Liver (tissue), 9 donors: ENCODE measurements around the gene ARHGAP8. TPM values are rescaled to one million over a fixed set of nuclear protein-coding genes. Genes with fewer than 3 reads are reported as not detected.

Experiments used
- DNase-seq: peaks from one replicate; pipeline ENCODE4 v3.0.0-alpha.2; 2017; ENCODE audit warnings: low spot score
- H3K27ac ChIP-seq, 2 donors: one replicate each; pipeline ENCODE4 v1.7.0; 2013; ENCODE audit warnings: inconsistent platforms in 2 of 2, low read length in 2 of 2, control low read depth in 1 of 2, low read depth in 1 of 2, mild to moderate bottlenecking in 1 of 2
- H3K27me3 ChIP-seq, 4 donors: one replicate each; pipeline versions ENCODE4 v1.6.1 to v1.7.0; 2013; ENCODE audit warnings: low read length in 3 of 4, inconsistent platforms in 1 of 4, mild to moderate bottlenecking in 1 of 4, moderate library complexity in 1 of 4; ENCODE audit not compliant: control insufficient read depth in 4 of 4, insufficient read depth in 4 of 4
- H3K36me3 ChIP-seq, 4 donors: one replicate each; pipeline versions ENCODE4 v1.6.1 to v1.7.0; 2013; ENCODE audit warnings: low read length in 3 of 4, mild to moderate bottlenecking in 3 of 4, low read depth in 1 of 4, moderate library complexity in 1 of 4; ENCODE audit not compliant: control insufficient read depth in 4 of 4, insufficient read depth in 3 of 4
- H3K4me1 ChIP-seq, 4 donors: one replicate each; pipeline versions ENCODE4 v1.6.1 to v1.7.0; 2013; ENCODE audit warnings: low read length in 3 of 4, mild to moderate bottlenecking in 3 of 4, moderate library complexity in 1 of 4; ENCODE audit not compliant: control insufficient read depth in 4 of 4, insufficient read depth in 4 of 4
- H3K4me3 ChIP-seq, 3 donors: one replicate each; pipeline versions ENCODE4 v1.6.1 to v1.7.0; 2013; ENCODE audit warnings: low read length in 3 of 3, control low read depth in 1 of 3, low read depth in 1 of 3, mild to moderate bottlenecking in 1 of 3
- H3K9ac ChIP-seq, 2 donors: one replicate each; pipeline ENCODE4 v1.7.0; 2013; ENCODE audit warnings: low read length in 2 of 2, mild to moderate bottlenecking in 2 of 2, moderate library complexity in 2 of 2, control low read depth in 1 of 2, low read depth in 1 of 2
- H3K9me3 ChIP-seq, 4 donors: one replicate each; pipeline versions ENCODE4 v1.6.1 to v1.7.0; 2013; ENCODE audit warnings: low read length in 3 of 4; ENCODE audit not compliant: control insufficient read depth in 4 of 4
- ATF3 ChIP-seq: IDR thresholded peaks from 2 replicates; pipeline ENCODE4 v1.6.1; 2016; ENCODE audit warnings: antibody characterized with exemption
- CTCF ChIP-seq: fragments of 150-350 bp; IDR thresholded peaks from 2 replicates; pipeline ENCODE4 v1.5.1; 2017; ENCODE audit warnings: improper control_type of control experiment, low read depth, low read length; ENCODE audit not compliant: missing input control
- FOXA1 ChIP-seq: IDR thresholded peaks from 2 replicates; pipeline ENCODE4 v1.6.1; 2016; ENCODE audit warnings: antibody characterized with exemption
- FOXA2 ChIP-seq: IDR thresholded peaks from 2 replicates; pipeline ENCODE4 v1.6.1; 2016; ENCODE audit warnings: antibody characterized with exemption
- GABPA ChIP-seq, 2 donors: IDR thresholded peaks in 1 of 2; conservative IDR thresholded peaks in 1 of 2; 2 replicates each; pipeline ENCODE4 v1.6.1; 2016; ENCODE audit warnings: antibody characterized with exemption in 2 of 2, mild to moderate bottlenecking in 1 of 2, moderate library complexity in 1 of 2
- HNF4A ChIP-seq, 2 donors: conservative IDR thresholded peaks; 2 replicates each; pipeline ENCODE4 v1.6.1; 2016; ENCODE audit warnings: antibody characterized with exemption in 2 of 2, mild to moderate bottlenecking in 2 of 2
- HNF4G ChIP-seq: IDR thresholded peaks from 2 replicates; pipeline ENCODE4 v1.6.1; 2016; ENCODE audit warnings: antibody characterized with exemption
- JUND ChIP-seq, 2 donors: IDR thresholded peaks; 2 replicates each; pipeline ENCODE4 v1.6.1; 2016; ENCODE audit warnings: antibody characterized with exemption in 2 of 2
- MAX ChIP-seq: IDR thresholded peaks from 2 replicates; pipeline ENCODE4 v1.6.1; 2016; ENCODE audit warnings: antibody characterized with exemption
- NR2F2 ChIP-seq: IDR thresholded peaks from 2 replicates; pipeline ENCODE4 v1.6.1; 2016; ENCODE audit warnings: antibody characterized with exemption
- RAD21 ChIP-seq, 2 donors: IDR thresholded peaks; 2 replicates each; pipeline ENCODE4 v1.6.1; 2016; ENCODE audit warnings: antibody characterized with exemption in 2 of 2, mild to moderate bottlenecking in 2 of 2
- REST ChIP-seq: IDR thresholded peaks from 2 replicates; pipeline ENCODE4 v1.6.1; 2016; ENCODE audit warnings: antibody characterized with exemption, mild to moderate bottlenecking
- RXRA ChIP-seq, 2 donors: IDR thresholded peaks; 2 replicates each; pipeline ENCODE4 v1.6.1; 2017 to 2018; ENCODE audit warnings: antibody characterized with exemption in 2 of 2, mild to moderate bottlenecking in 1 of 2
- SP1 ChIP-seq: IDR thresholded peaks from 2 replicates; pipeline ENCODE4 v1.6.1; 2018; ENCODE audit warnings: antibody characterized with exemption, mild to moderate bottlenecking
- TAF1 ChIP-seq: conservative IDR thresholded peaks from 2 replicates; pipeline ENCODE4 v1.6.1; 2016; ENCODE audit warnings: antibody characterized with exemption, mild to moderate bottlenecking
- YY1 ChIP-seq: IDR thresholded peaks from 2 replicates; pipeline ENCODE4 v1.6.1; 2016; ENCODE audit warnings: antibody characterized with exemption, mild to moderate bottlenecking
- ZBTB33 ChIP-seq: IDR thresholded peaks from 2 replicates; pipeline ENCODE4 v1.6.1; 2016; ENCODE audit warnings: antibody characterized with exemption
- WGBS: extraction: QIAGEN DNeasy Blood & Tissue Kit; methylation state at CpG from one replicate; pipeline ENCODE4 v1.1.7; 2013; 5-methylcytosine and 5-hydroxymethylcytosine counted together
- polyA plus RNA-seq, 2 donors: library from polyadenylated mRNA; stranded (reverse) in 1 of 2; unstranded in 1 of 2; fragments of 200-250 nt in 1 of 2; fragments of >200 nt in 1 of 2; fragmentation: Nextera tagmentation in 1 of 2; extraction: Ambion mirVana in 1 of 2; gene quantifications; one replicate each; pipeline versions ENCODE4 v1.2.1 to v1.2.3, GENCODE V29; 2013 to 2015
- total RNA-seq, 2 donors: library from RNA; depleted of rRNA; stranded (reverse); fragments of >200 nt; gene quantifications; one replicate each; pipeline ENCODE4 v1.2.3, GENCODE V29; 2014
- donor health status: healthy.
- donor health status: healthy.
- donor health status: healthy.
- donor health status: healthy.
- donor health status: healthy.

ARHGAP8 gene
- total and polyA plus RNA-seq, 4 donors = 0.58 to 1.8 (median 1.1) TPM

GRCh38 chr22:44848296-44848741, 95.9 kb downstream of the ARHGAP8 start:
- WGBS = 91% methylated on average over 14 of the region's 14 CpGs
- no peak for DNase-seq
- H3K36me3 ChIP-seq = no peaks in the 10 kb centered on the region

More at GRCh38 chr22:44848296-44848741, 95.9 kb downstream of the ARHGAP8 start:
- H3K9me3 ChIP-seq = no peaks in the 10 kb centered on the region
- H3K9ac ChIP-seq = no peak overlapping the region
- no peak overlapping the region for H3K27ac ChIP-seq
- no peak overlapping the region for H3K4me3 ChIP-seq
- H3K4me1 ChIP-seq = no peaks in the 10 kb centered on the region
- TF ChIP-seq SP1 = no peak
- TF ChIP-seq FOXA2 = no peak
- no peak for TF ChIP-seq ZBTB33
- no peak for TF ChIP-seq JUND (IDR thresholded peaks at IDR 0.05)
- no peak for TF ChIP-seq HNF4G
- TF ChIP-seq FOXA1 = no peak
- no peak for TF ChIP-seq TAF1
- TF ChIP-seq NR2F2 = no peak
- TF ChIP-seq RXRA (IDR thresholded peaks at IDR 0.05) = no peak
- TF ChIP-seq YY1 = no peak
- TF ChIP-seq REST = no peak
- TF ChIP-seq GABPA (IDR thresholded peaks at IDR 0.05 in 1 of 2, conservative IDR thresholded peaks at IDR 0.05 in 1 of 2) = no peak
- TF ChIP-seq ATF3 = no peak
- TF ChIP-seq CTCF = no peak
- no peak for TF ChIP-seq RAD21 (IDR thresholded peaks at IDR 0.05)
- no peak for TF ChIP-seq HNF4A (conservative IDR thresholded peaks at IDR 0.05)
- TF ChIP-seq MAX = no peak
- H3K27me3 ChIP-seq = no peaks in the 10 kb centered on the region
